CD4-positive, alpha-beta T cell treated with Interleukin-17A for 4 hours (primary cell): Measurements from ENCODE around the gene CERS1.

Experiments
- DNase-seq: peaks from one replicate; pipeline ENCODE4 v3.0.0-alpha.2; 2020; ENCODE audit warnings: mixed read lengths

Gene CERS1

DNA sequence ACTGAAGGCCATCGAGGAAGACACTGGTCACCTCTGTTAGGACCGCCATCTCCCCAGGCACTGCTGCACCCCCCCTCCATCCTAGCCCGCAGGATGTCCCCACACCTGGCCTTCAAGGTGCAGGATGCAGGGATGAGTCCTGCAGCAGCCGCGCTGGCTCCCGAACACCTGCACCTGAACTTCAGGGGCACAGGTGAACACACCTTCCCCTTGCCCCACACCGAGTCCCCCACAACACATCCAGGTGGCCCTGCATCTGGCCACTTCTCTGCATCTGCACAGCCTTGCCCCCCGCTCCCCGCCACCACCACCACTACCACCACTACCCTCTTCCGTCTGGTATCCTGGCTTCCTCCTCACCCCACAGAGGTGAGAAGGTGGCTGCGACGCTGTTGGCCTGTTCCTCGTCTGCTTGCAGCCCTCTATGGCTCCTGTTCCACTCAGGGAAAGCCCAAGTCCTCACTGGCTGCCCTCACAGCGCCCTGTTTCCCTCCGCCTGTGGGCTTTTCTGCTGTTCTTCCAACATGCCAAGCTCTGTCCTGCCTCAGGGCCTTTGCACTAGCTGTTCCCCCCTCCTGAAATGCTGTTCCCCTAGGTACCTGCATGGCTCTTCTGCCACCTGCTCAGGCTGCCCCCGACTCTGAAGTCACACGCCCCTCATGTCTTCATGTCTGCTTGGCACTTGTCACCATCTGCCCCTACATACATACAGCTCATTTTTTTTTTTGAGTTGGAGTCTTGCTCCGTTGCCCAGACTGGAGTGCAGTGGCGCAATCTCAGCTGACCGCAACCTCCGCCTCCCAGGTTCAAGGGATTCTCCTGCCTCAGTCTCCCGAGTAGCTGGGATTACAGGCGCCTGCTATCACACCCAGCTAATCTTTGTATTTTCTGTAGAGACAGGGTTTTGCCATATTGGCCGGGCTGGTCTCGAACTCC, 1.4 kb upstream of the CERS1 start:
- DNase-seq, result no peak

DNA sequence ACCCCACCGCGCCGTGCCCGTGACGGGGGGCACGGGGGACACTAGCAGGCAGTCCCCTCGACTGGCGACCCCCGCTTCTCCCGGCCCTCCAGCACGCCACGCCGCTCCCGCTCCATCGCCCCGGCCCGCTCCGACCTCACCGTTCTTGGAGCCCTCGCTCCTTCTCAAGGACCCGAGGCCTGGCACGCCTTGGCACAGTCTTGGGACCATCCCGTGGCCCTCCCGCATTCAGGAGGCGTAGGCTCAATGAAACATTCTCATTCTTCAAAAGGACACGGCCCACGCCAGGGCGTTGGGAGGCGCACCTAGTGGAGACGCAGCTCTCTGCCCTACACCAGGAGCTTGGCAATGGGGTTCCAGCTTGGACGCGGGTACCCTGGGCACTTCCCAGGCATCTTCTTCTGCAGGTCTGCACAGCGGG, 473 bp upstream of the CERS1 start:
- no peak for DNase-seq

DNA sequence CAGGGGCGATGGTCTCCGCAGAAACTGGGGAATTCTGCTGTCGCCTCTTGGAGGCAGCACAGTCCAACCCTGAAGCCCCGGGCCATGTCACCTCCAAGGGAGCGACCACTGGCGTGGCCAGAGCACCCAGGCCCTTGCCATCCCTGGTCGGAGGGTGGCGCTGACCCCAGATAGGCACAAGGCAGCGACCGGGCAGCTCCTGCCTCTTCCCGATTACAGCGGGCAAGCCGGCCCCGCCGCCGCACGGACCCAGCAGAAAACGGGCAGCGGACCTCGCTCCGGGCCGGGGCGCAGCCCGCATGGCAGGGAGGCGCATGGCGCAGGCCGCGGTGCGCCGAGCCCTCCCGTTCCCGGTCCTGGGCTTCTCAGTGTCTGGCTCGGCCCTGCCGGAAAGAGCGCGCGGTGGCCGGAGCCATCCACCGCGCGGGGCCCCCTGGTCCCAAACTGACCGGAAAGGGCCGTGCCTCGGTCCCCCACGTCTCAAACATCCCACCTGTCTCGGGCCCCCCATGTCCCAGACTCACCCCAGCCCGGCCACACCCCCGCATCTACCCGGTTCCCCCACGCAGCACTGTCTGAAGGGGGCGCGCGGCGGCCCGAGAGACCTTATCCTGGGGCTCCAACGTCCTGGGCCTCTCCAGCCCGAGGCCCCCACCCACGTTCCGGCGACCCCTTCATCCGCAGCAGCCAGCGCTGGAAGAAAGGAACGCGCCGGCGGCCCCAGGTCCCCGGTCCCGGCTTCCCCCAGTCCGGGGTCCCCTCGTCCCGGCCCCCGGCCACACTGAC, 727 bp downstream of the CERS1 start:
- DNase-seq, result no peak

DNA sequence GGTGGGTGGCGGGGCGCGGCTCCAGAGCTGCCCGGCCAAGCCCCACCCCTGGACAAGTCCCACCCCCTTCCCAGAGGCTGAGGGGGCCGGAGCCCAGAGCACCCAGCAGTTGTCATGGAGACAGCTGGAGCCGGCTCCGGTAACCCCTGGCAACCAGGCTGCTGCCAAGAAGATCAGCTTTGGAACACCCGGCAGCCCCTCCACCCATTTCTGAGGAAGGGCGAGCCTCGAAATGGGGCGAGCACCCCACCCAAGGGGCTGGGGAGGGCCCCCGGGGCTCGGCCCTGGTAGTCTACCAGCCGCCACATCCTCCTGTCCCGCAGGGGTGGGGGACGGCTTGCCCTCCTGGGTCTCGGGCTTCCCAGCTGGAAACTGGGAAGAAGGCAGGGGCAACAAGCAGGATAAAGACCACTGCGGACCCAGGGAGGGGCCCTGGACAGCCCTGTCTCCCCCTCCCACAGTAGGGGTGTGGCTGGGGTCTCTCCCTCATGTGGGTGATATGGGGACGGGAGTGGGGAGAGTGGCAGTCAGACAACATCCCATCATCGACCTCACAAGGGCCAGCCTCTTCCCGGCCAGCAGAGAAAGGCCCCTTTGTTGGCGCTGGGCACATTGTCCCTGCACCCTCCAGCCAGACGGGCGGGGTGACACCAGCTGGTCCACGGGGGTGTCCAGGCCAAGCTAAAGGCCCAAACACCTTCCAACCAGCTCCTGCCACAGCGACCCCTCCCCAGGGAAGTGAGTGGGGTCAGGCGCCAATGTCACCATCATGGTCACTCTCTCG, 1.5 kb downstream of the CERS1 start:
- no peak for DNase-seq

DNA sequence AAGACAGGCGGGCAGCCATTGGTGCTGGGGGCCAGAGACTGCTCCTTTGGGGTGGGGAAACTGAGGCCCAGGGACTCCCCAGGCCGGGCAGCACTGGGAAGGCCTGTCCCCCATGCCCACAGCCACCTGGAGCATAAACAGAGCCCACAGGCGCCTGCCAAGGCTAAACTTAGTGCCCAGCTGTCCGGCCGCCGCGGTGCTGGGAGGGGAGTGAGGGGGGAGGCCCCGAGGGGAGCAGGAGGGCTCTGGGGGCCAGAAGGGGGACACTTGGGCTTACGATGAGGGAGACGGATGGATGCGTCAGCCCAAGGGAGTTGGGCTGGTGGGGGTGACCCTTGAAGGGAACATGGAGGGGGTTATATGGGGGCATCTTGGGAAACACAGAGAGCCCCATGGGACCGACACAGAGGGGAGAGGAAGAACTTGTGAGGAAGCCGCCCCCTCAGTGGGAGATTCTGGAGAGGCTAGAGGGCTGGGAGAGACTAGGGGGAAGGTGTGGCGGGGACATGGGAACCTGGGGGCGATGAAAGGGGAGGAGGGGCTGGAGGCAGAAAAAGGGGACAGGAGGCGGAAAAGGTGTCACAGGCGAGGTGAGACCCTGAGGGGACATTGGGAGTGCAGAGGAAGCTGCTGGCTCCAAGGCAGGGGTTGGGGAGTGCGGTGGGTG, 2.2 kb downstream of the CERS1 start:
- no peak for DNase-seq

DNA sequence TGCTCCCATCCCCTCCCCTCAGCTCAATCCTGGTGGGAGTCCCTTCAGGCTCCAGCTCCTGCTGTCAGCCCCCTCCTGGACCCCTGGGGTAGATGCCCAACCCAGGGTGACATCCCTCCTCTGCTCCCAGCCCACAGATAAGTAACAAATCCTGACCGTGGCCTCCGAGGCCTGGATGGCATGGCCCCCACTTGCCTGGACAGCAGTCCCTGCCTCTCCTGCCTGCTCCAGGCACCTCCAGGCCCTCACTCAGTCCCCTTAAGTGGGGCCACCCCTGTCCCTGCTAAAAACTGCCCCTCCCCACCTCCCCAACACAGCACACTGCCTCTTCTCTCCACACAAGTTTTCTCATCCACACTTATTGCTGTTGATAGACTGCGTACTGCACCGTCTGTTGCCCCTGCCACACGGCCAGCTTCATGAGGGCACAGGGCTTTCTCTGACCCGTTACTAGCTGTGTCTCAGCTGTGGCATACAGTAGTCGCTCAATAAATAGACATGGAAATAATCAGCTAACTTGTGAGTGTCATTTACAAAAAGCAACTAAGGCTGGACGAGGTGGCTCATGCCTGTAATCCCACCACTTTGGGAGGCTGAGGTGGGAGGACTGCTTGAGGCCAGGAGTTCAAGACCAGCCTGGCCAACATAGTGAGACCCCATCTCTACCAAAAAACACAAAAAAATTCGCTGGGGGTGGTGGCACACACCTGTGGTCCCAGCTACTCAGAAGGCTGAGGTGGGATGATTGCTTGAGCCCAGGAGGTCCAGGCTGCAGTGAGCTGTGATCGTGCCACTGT, 5.8 kb downstream of the CERS1 start:
- DNase-seq, result no peak

DNA sequence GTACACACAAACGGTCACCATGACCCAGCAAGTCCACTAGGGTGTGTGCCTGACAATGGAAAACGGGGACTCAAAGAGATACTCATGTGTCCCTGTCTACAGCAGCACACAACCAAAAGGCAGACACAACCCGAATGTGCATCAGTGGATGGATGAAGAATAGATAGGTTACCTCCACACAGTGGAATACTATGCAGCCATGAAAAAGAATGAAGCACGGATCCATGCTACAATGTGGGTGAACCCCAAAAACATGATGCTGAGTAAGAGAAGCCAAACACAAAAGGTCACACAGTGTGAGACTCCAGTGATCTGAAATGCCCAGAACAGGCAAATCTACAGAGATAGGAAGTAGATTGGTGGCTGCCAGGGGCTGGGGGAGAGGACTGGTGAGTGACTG, 9.0 kb downstream of the CERS1 start:
- no peak for DNase-seq

DNA sequence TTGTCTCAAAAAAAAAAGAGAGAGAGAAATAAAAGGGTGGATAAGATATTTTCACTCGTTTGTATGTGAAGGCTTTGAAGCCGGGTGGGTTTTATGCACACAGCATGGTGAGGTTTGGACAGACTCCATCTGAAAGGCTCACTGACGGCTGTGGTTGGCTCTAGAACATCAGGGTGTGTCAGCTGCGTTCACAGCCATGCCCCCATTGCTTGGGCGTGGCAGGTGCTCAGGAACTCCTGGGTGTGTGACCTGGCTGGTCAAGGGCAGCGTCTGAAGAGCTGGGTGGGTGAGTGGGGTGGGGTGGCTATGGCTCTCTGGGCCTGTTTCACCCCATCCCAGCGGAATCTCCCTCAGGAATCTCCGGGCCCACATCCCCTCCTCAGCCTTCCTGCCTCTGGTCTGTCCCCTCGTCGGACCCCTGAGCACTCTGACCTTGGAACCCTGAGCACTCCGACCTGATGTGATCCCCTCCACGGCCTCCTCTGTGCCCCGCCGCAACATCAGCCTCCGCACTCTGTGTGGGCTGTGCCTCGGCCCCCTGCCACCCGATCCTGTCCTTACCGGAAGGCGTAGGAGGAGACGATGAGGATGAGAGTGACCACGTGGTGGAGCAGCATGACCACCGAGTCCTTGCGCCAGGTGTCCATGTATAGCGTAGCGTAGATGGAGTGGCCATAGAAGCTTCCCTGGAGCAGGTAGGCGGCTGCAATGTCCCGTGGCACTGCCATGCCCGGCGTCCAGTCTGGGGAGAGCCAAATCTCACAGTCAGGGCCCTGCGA, 12.2 kb downstream of the CERS1 start:
- DNase-seq, result no peak

DNA sequence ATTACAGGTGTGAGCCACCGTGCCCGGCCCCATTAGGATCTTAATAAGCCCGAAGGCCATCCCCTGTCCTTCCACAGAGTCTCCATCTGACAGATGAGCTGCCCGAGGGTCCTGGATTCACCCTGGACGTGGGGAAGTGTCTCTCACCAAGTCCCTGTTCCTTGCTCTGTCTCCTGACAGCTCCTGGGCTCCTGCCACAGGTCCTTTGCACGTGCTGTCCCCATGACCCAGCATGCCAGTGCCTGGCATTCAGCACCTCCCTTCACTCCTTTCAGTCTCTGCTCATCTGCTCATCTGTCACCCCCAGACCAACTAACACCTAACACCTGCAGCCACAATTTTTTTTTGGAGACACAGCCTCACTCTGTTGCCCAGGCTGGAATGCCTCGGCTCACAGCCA, 14.5 kb downstream of the CERS1 start:
- DNase-seq, result no peak

DNA sequence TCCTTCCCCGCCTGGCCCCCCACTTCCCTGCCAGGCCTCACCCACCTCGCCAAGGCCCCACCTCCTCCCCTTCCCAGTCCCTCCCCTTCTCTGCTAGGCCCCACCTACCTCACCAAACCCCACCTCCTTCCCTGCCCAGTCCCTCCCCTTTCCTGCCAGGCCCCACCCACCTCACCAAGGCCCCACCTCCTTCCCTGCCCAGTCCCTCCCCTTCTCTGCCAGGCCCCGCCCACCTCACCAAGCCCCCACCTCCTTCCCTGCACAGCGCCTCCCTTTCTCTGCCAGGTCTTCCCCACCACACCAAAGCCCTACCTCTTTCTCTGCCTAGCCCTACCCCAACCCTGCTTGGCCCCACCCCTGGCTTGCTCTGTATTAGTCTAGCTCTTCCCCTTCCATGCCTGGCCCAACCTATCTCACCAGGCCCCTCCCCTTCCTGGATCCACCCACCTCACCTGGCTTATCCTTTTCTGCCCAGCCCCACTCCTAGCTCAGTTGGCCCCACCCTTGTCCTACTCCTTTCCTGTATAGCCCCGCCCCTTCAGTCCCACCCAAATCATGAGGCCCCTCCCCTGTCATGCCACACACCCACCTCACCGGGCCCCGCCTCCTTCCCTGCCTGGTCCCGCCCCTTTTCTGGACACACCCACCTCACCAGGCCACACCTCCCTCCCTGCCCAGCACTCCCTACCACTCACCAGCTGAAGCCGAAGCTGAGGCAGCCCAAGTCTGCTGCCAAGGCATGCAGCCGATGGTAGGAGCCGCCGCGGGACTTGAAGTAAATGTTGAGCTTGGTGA, 16.2 kb downstream of the CERS1 start:
- no peak for DNase-seq

DNA sequence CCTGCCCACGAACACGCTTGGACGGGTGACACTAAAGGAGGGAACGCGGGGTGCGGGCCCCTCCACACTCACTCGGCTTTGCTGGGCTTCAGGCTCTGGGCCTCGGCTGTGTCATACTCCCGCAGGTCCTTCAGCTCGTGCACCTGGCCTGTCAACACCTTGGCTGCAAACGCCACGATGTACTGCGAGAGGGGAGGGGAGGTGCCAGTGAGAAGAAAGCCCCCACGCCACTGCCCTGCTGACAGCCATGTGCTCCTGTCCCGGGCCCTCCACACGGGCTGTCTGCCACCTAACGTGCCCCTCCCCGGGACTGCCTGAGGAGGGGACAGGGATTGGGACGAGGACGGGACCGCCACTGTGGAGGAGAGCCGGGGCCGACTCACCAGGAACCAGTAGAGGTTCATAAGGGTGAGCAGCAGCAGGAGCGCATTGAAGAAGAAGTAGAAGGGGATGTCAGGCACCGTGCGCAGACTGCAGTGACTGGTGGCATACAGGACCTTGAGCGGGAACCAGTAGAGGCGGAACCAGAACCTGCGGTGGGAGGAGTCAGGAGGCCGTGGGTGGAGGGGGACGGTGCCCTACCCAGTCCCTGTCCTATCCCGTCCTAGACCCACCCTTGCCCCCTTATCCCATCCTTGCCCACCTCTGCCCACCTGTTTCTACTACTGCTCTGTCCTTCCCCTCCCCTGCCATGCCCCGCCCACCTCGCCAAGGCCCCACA, 16.9 kb downstream of the CERS1 start:
- no peak for DNase-seq

DNA sequence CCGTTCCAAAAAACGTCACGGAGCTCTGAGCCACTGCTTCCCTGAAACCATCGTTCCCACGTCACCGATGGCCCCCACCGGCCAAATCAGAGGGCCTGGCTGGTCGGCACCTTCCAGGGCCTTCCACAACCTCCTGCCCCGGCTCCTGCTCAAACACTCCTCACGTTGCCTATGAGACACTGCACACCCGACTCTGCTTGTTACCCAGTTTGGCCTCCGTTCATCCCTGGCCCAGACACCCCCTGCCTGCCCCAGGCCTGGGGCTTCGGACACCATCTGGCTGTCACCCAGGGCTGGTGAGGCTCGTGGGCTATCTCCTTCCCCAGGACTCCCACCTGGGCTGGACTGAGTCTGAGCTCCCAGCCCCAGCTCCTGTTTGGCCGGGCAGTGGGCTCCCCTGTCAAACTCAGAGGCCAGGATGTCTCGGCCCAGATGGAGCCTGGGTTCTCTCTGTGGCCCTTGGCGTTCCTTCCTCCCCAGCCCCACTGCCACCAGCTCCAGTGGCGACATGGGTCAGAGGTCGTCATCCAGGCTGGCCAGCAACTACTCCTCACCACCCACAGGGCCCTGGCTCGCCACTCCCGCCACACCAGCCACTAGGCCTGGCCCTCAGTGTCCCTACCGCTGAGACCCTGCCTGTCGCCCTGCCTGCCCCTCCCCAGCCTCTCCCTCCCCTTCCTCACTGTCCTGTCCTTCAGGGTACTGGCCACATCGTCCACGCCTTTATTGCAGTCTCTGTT, 17.7 kb downstream of the CERS1 start:
- no peak for DNase-seq

DNA sequence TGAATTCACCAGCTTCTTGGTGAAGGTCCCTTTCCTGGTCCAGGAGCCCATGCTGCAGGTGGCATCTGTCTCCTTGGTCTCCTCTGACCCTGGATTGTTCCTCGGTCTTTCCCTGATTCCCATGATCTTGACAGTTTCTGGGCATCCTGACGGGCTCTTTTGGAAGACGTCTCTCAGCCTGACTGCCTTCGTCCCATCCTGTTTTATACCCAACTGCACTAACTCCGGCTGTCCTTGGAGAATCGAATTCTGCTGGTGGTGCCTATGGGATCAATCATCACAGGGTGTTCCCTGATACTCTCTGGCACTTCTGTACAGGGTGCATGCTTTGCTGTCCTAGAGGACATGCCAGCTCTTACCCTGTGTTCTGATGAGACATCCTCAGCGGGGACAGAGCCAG, 19.1 kb downstream of the CERS1 start:
- no peak for DNase-seq

DNA sequence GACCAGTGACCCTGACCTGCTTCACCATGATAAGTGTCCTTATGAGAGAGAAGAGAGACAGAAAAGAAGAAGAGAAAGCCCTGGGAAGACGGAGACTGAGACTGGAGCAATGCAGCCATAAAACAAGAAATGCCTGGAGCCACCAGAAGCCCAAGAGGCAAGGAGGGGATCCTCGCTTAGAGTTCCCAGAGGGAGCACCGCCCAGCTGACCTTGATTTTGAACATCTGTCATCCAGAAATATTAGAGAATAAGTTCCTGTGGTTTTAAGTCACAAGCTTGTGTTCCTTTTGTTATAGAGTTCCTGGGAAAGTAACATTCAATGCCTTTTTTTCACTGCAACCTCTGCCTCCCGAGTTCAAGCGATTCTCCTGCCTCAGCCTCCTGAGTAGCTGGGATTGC, 20.2 kb downstream of the CERS1 start:
- no peak for DNase-seq

DNA sequence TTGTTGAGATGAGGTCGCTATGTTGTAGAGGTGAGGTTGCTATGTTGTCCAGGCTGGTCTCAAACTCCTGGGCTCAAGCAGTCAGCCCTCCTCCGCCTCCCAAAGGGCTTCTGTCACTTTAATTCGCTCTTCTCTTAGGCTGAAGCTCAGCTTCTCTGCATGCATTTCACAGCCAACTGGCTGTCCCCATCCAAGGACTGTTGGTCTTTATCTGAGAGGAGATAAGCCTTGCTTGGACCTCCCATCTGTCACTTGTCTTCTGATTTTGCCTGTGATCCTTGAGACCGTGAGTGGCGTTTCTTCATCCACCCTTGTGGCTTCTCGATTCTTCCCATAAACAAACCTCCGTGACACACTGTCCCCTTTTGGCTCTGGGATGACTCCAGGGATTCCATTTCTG, 24.4 kb downstream of the CERS1 start:
- no peak for DNase-seq

DNA sequence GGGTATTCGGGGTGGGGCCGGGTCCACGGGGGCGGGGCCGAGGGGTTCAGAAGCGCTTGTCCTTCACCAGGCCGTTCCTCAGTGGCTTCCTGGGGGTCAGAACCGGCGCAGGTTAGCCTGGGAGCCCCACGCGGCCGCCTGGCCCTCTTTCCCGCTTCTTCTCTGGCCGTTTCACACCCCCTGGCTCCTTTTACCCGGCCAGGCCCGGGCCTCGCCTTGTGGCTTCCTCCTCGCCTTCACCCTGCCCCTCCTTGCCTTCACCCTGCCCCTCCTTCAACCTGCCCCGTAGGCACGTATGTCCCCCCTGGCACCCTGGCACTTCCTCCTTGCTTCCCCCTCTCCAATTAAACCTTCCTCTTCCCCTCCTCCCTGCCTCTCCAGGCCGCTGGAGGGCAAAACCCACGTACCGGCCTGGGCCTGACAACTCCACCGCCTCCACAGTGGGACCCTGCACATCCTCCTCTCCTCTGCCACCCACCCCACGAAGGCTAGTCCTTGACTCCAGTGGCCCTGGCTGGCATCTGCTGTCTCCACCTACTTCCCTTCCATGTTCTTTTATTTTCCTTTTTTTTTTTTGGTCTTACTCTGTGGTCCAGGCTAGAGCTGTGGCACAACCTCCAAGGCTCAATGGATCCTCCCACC, 25.3 kb downstream of the CERS1 start:
- no peak for DNase-seq

DNA sequence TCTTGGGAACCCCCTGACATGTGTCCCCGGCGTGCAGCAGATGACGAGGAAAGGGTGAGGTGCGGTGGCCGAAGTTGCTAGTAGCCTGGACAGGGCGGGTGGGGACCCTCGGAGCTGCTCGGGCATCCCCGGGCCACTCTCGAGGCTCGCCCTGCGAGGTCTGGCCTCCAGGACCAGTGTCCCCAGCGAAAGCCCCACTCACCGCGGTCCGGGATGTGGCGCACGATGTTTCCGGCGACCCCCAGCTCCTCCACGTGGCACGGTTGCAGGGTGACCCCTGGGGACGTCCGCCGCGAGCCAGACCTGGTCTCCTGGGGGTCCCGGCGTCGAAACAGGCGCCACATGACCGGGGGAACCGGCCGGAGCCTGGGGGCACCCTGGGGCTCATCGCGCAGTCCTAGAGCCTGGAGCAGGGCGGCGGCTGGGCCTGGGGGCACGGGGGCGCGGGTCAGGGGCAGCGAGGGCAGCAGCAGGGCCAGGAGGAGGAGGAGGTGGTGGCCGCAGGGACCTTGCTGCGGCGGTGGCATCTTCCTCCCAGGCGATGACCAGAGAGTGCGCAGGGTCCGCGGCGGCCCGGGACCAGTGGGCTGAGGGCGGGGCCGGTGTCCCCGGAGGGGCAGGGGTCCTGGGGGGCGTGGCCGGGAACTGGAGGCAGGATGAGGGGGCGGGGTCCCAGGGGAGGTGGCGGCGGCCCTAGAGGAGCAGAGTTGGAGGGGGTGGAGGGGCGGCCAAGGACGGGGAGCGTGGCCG, 26.0 kb downstream of the CERS1 start:
- DNase-seq, result no peak
